HFFc6 (cell line): Measurements from ENCODE around the gene MAPKAPK3. TPM values are rescaled to one million over a fixed set of nuclear protein-coding genes. Genes with fewer than 3 reads are reported as not detected.

Experiments
- DNase-seq: peaks from one replicate; pipeline ENCODE4 v3.0.0-alpha.2; 2018
- H3K27ac Mint-ChIP-seq: 2 replicates; pipeline ENCODE4 v1.8.0; 2020; ENCODE audit warnings: mild to moderate bottlenecking, mixed read lengths
- H3K27me3 Mint-ChIP-seq: 2 replicates; pipeline ENCODE4 v1.8.0; 2021; ENCODE audit warnings: mild to moderate bottlenecking, moderate library complexity, mixed read lengths; ENCODE audit not compliant: insufficient read depth
- H3K36me3 Mint-ChIP-seq: 2 replicates; pipeline ENCODE4 v1.8.0; 2021; ENCODE audit warnings: low read depth, mixed read lengths
- H3K4me1 Mint-ChIP-seq: 2 replicates; pipeline ENCODE4 v1.8.0; 2020; ENCODE audit warnings: low read depth, mixed read lengths
- H3K4me3 Mint-ChIP-seq: 2 replicates; pipeline ENCODE4 v1.8.0; 2020; ENCODE audit warnings: mild to moderate bottlenecking, moderate library complexity, mixed read lengths
- H3K9me3 Mint-ChIP-seq: 2 replicates; pipeline ENCODE4 v1.8.0; 2020; ENCODE audit warnings: mild to moderate bottlenecking, mixed read lengths
- CTCF ChIP-seq: fragments of 200-600 bp; sonication (generic); IDR thresholded peaks from 2 replicates; pipeline ENCODE4 v1.5.0; 2021; ENCODE audit warnings: antibody characterized with exemption, mild to moderate bottlenecking
- total RNA-seq, 6 experiments: library from RNA; stranded (reverse); fragmentation: NEBNext Ultra II Directional; extraction: Animal tissue kit (Norgen Biotek cat#: 25700); gene quantifications; 2 replicates in 1 of 6; 3 replicates in 5 of 6; pipeline ENCODE4 v1.2.3, GENCODE V29; 2021

The MAPKAPK3 gene
- total RNA-seq, 6 experiments from 2014 or later: 60.5 to 65.5 (median 62.8) TPM

- Mint-ChIP-seq H3K4me3 (no peak overlapping the region), H3K27ac (no peak overlapping the region)
These were observed 40.5 kb downstream of the MAPKAPK3 start for GRCh38 chr3:50657407-50657806.

GRCh38 chr3:50657816-50658215, 40.9 kb downstream of the MAPKAPK3 start:
- H3K4me1 Mint-ChIP-seq: peaks cover 32% of the 10 kb centered on the region
- peaks cover 7% of the 10 kb centered on the region for H3K27me3 Mint-ChIP-seq
- no peaks in the 10 kb centered on the region for H3K36me3 Mint-ChIP-seq
- TF ChIP-seq CTCF: no peak
- no peak overlapping the region for H3K4me3 Mint-ChIP-seq
- H3K9me3 Mint-ChIP-seq: no peaks in the 10 kb centered on the region
- H3K27ac Mint-ChIP-seq: peak overlapping the region; percentile 28
- DNase-seq: no peak

More at GRCh38 chr3:50657407-50657806, 40.5 kb downstream of the MAPKAPK3 start:
- no peaks in the 10 kb centered on the region for H3K9me3 Mint-ChIP-seq
- peaks cover 28% of the 10 kb centered on the region for H3K4me1 Mint-ChIP-seq
- no peak for DNase-seq
- H3K27me3 Mint-ChIP-seq: peaks cover 7% of the 10 kb centered on the region
- no peak for TF ChIP-seq CTCF
- no peaks in the 10 kb centered on the region for H3K36me3 Mint-ChIP-seq

GRCh38 chr3:50658416-50658815, 41.5 kb downstream of the MAPKAPK3 start:
- no peaks in the 10 kb centered on the region for H3K36me3 Mint-ChIP-seq
- DNase-seq: peak; percentile 75
- peaks cover 38% of the 10 kb centered on the region for H3K4me1 Mint-ChIP-seq
- peak overlapping the region; percentile 28 for H3K27ac Mint-ChIP-seq
- H3K9me3 Mint-ChIP-seq: no peaks in the 10 kb centered on the region
- TF ChIP-seq CTCF: no peak
- H3K27me3 Mint-ChIP-seq: peaks cover 7% of the 10 kb centered on the region
- no peak overlapping the region for H3K4me3 Mint-ChIP-seq

GRCh38 chr3:50658831-50659230, 41.9 kb downstream of the MAPKAPK3 start:
- Mint-ChIP-seq H3K9me3 (no peaks in the 10 kb centered on the region), H3K27me3 (peaks cover 7% of the 10 kb centered on the region), H3K27ac (no peak overlapping the region), H3K4me1 (peaks cover 38% of the 10 kb centered on the region), H3K36me3 (no peaks in the 10 kb centered on the region), H3K4me3 (no peak overlapping the region)
- TF ChIP-seq CTCF: no peak
- no peak for DNase-seq

GRCh38 chr3:50660386-50660785, 43.4 kb downstream of the MAPKAPK3 start:
- no peak for DNase-seq
- Mint-ChIP-seq H3K27me3 (peaks cover 7% of the 10 kb centered on the region), H3K27ac (no peak overlapping the region), H3K4me3 (no peak overlapping the region), H3K4me1 (peaks cover 35% of the 10 kb centered on the region), H3K9me3 (no peaks in the 10 kb centered on the region), H3K36me3 (no peaks in the 10 kb centered on the region)
- TF ChIP-seq CTCF: 0 out of 2 replicates have a peak, but pooled peaks have one; percentile 10
